Measurements from ENCODE around the gene UNC13D.

GRCh38 chr17:75826561-75827307 lies 17.5 kb downstream of the UNC13D start:
- TF ChIP-seq POLR2A (IDR thresholded peaks at IDR 0.05) (no peak), CTCF (IDR thresholded peaks at IDR 0.05) (no peak)
